HUES64 (cell line): Measurements from ENCODE around the gene DNAJC5G.
A peak's percentile ranks its signal among the peaks of the same experiment; 100 is the strongest.

Experiments
- H3K27ac ChIP-seq: 2 replicates; pipeline ENCODE4 v1.7.0; 2013; ENCODE audit warnings: low read depth, low read length, inconsistent platforms
- H3K27me3 ChIP-seq: 2 replicates; pipeline ENCODE4 v1.6.1; 2013; ENCODE audit warnings: mild to moderate bottlenecking, low read length; ENCODE audit not compliant: insufficient read depth
- H3K36me3 ChIP-seq: 2 replicates; pipeline ENCODE4 v1.6.1; 2013; ENCODE audit warnings: mild to moderate bottlenecking, low read length; ENCODE audit not compliant: insufficient read depth
- H3K4me1 ChIP-seq: 2 replicates; pipeline ENCODE4 v1.6.1; 2013; ENCODE audit warnings: mild to moderate bottlenecking, low read length, moderate library complexity; ENCODE audit not compliant: insufficient read depth
- H3K4me3 ChIP-seq: 2 replicates; pipeline ENCODE4 v1.5.1; 2013; ENCODE audit warnings: mild to moderate bottlenecking, low read length, moderate library complexity
- H3K9ac ChIP-seq: 2 replicates; pipeline ENCODE4 v1.6.1; 2013; ENCODE audit warnings: mild to moderate bottlenecking, low read depth, low read length
- H3K9me3 ChIP-seq: 2 replicates; pipeline ENCODE4 v1.6.1; 2013; ENCODE audit warnings: low read depth, low read length; ENCODE audit not compliant: insufficient read depth
- WGBS: fragments of 150-250, 120-280 bp; methylation state at CpG from one replicate; pipeline ENCODE4 v1.1.7; 2013; ENCODE audit warnings: missing lambda C conversion rate; 5-methylcytosine and 5-hydroxymethylcytosine counted together

Gene DNAJC5G

GRCh38 chr2:27241761-27242613 is 33.2 kb upstream of the DNAJC5G start:
- Histone ChIP-seq H3K4me1 (no peaks in the 10 kb centered on the region), H3K27ac (no peak overlapping the region), H3K36me3 (peaks cover 79% of the 10 kb centered on the region)

GRCh38 chr2:27242614-27242951 is 32.6 kb upstream of the DNAJC5G start:
- Histone ChIP-seq H3K4me1 (no peaks in the 10 kb centered on the region), H3K4me3 (no peak overlapping the region), H3K27ac (no peak overlapping the region), H3K36me3 (peaks cover 73% of the 10 kb centered on the region), H3K27me3 (no peaks in the 10 kb centered on the region), H3K9ac (no peak overlapping the region), H3K9me3 (no peaks in the 10 kb centered on the region)
- 96% methylated on average over 16 of the region's 16 CpGs for WGBS

More at GRCh38 chr2:27241761-27242613, 33.2 kb upstream of the DNAJC5G start:
- no peak overlapping the region for H3K9ac ChIP-seq
- no peaks in the 10 kb centered on the region for H3K9me3 ChIP-seq
- 95% methylated on average over 24 of the region's 24 CpGs for whole genome bisulfite sequencing
- no peak overlapping the region for H3K4me3 ChIP-seq
- H3K27me3 ChIP-seq = no peaks in the 10 kb centered on the region

- H3K9ac ChIP-seq = no peak overlapping the region
- no peak overlapping the region for H3K27ac ChIP-seq
- 97% methylated on average over 19 of the region's 19 CpGs for WGBS
- H3K27me3 ChIP-seq = no peaks in the 10 kb centered on the region
- H3K9me3 ChIP-seq = no peaks in the 10 kb centered on the region
- H3K4me1 ChIP-seq = no peaks in the 10 kb centered on the region
- H3K4me3 ChIP-seq = no peak overlapping the region
- peaks cover 64% of the 10 kb centered on the region for H3K36me3 ChIP-seq
Measured at GRCh38 chr2:27243391-27244130, 31.7 kb upstream of the DNAJC5G start.

DNA sequence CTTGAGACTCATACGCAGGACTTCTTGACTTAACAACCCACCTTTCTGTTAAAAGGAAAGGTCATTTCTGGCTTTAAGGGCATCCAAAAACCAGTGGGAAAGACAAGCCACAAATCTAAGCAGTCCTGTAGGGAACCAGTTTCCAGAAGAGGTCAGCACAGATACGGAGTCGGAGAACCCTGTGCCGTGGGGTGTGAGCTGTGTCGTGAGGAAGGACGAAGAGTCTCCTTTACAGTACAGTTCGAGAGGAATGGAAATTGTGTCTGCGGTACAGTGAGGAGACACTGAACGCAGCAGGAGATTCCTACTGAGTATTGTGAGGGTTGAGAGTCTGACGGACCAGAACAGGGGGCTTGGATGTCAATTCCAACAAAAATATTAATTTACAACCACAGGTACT is 30.1 kb upstream of the DNAJC5G start:
- Histone ChIP-seq H3K27ac (no peak overlapping the region), H3K9me3 (no peaks in the 10 kb centered on the region), H3K9ac (no peak overlapping the region), H3K27me3 (no peaks in the 10 kb centered on the region), H3K4me1 (no peaks in the 10 kb centered on the region), H3K4me3 (no peak overlapping the region), H3K36me3 (peaks cover 48% of the 10 kb centered on the region)
- WGBS = 93% methylated on average over 9 of the region's 10 CpGs

GRCh38 chr2:27245626-27246025 is 29.6 kb upstream of the DNAJC5G start:
- H3K27me3 ChIP-seq = peaks cover 4% of the 10 kb centered on the region
- 100% methylated on average over 4 of the region's 4 CpGs for WGBS
- H3K4me3 ChIP-seq = no peak overlapping the region
- no peak overlapping the region for H3K27ac ChIP-seq
- H3K4me1 ChIP-seq = peaks cover 3% of the 10 kb centered on the region; the same call in 1 of the 2 replicates
- peaks cover 43% of the 10 kb centered on the region for H3K36me3 ChIP-seq
- no peak overlapping the region for H3K9ac ChIP-seq
- no peaks in the 10 kb centered on the region for H3K9me3 ChIP-seq

GRCh38 chr2:27247893-27248292 is 27.3 kb upstream of the DNAJC5G start:
- Histone ChIP-seq H3K27ac (no peak overlapping the region), H3K4me3 (no peak overlapping the region), H3K36me3 (peaks cover 20% of the 10 kb centered on the region), H3K27me3 (peaks cover 13% of the 10 kb centered on the region), H3K4me1 (peaks cover 3% of the 10 kb centered on the region; the same call in 1 of the 2 replicates), H3K9me3 (no peaks in the 10 kb centered on the region), H3K9ac (no peak overlapping the region)
- WGBS = 68% methylated on average over 4 of the region's 4 CpGs

GRCh38 chr2:27249159-27249890 is 25.9 kb upstream of the DNAJC5G start:
- 82% methylated on average over 12 of the region's 12 CpGs for WGBS
- Histone ChIP-seq H3K9me3 (no peaks in the 10 kb centered on the region), H3K27me3 (peaks cover 13% of the 10 kb centered on the region), H3K9ac (no peak overlapping the region), H3K36me3 (peaks cover 6% of the 10 kb centered on the region), H3K4me1 (peaks cover 3% of the 10 kb centered on the region; the same call in 1 of the 2 replicates), H3K27ac (no peak overlapping the region), H3K4me3 (no peak overlapping the region)

- Histone ChIP-seq H3K27ac (no peak overlapping the region), H3K4me1 (peaks cover 3% of the 10 kb centered on the region; the same call in 1 of the 2 replicates), H3K27me3 (peaks cover 13% of the 10 kb centered on the region), H3K9ac (peak overlapping the region; percentile 44; the same call in 1 of the 2 replicates), H3K36me3 (peaks cover 2% of the 10 kb centered on the region; the same call in 1 of the 2 replicates), H3K4me3 (peak overlapping the region; percentile 37), H3K9me3 (no peaks in the 10 kb centered on the region)
- 14% methylated on average over 22 of the region's 22 CpGs for WGBS
Measured at GRCh38 chr2:27249891-27250651, 25.2 kb upstream of the DNAJC5G start.

- peaks cover 3% of the 10 kb centered on the region; the same call in 1 of the 2 replicates for H3K4me1 ChIP-seq
- peak overlapping the region; percentile 37 for H3K4me3 ChIP-seq
- H3K9ac ChIP-seq = peak overlapping the region; percentile 44; the same call in 1 of the 2 replicates
- H3K36me3 ChIP-seq = no peaks in the 10 kb centered on the region
- 48% methylated on average over 13 of the region's 13 CpGs for WGBS
- no peak overlapping the region for H3K27ac ChIP-seq
- H3K9me3 ChIP-seq = no peaks in the 10 kb centered on the region
- peaks cover 13% of the 10 kb centered on the region for H3K27me3 ChIP-seq
Measured at GRCh38 chr2:27250652-27251379, 24.4 kb upstream of the DNAJC5G start.

GRCh38 chr2:27251766-27252165 is 23.5 kb upstream of the DNAJC5G start:
- H3K9ac ChIP-seq = no peak overlapping the region
- WGBS = 78% methylated on average over 13 of the region's 13 CpGs

More at GRCh38 chr2:27251766-27252165, 23.5 kb upstream of the DNAJC5G start:
- Histone ChIP-seq H3K27ac (no peak overlapping the region), H3K4me1 (peaks cover 3% of the 10 kb centered on the region; the same call in 1 of the 2 replicates), H3K9me3 (no peaks in the 10 kb centered on the region), H3K36me3 (no peaks in the 10 kb centered on the region), H3K4me3 (no peak overlapping the region), H3K27me3 (peaks cover 13% of the 10 kb centered on the region)
